Measurements from ENCODE around the gene KBTBD13. TPM values are rescaled to one million over a fixed set of nuclear protein-coding genes. Genes with fewer than 3 reads are reported as not detected.
"Not testable (repeated sequence)": the region's sequence is repeated elsewhere in the genome, so short reads cannot be mapped to it uniquely, and the experiment has no call there.

The KBTBD13 gene
- total RNA-seq, 4 donors from 2014 or later: 0.46 to 1.4 (median 1.1) TPM

- H3K4me1 ChIP-seq: peaks cover 44 to 52% of the 10 kb centered on the region in 2 donors
- in situ Hi-C loops (cut with MboI; ENCODE audit: low sequenced_read_pairs in 4 of 4): no loop called here
- H3K9me3 ChIP-seq: no peaks in the 10 kb centered on the region
These were observed 4.5 kb upstream of the KBTBD13 start for GRCh38 chr15:65072027-65072426.

DNA sequence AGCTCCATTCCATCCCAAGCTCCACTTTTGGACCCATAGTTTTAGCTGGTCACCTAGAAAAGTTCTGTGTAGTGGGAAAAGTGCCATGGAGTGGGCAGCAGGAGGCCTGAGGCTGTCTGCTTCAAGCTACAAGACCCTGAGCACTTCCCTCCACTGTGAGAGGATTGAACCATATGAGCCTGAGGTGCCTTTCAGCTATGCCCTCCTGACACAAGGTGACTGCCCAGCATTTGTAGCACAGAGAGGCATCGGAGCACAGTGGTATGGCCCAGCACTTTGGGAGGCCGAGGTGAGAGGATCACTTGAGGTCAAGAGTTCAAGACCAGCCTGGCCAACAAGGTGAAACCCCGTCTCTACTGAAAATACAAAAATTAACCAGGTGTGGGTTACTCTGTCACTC is 3.9 kb upstream of the KBTBD13 start:
- TF ChIP-seq, protein P1, sequence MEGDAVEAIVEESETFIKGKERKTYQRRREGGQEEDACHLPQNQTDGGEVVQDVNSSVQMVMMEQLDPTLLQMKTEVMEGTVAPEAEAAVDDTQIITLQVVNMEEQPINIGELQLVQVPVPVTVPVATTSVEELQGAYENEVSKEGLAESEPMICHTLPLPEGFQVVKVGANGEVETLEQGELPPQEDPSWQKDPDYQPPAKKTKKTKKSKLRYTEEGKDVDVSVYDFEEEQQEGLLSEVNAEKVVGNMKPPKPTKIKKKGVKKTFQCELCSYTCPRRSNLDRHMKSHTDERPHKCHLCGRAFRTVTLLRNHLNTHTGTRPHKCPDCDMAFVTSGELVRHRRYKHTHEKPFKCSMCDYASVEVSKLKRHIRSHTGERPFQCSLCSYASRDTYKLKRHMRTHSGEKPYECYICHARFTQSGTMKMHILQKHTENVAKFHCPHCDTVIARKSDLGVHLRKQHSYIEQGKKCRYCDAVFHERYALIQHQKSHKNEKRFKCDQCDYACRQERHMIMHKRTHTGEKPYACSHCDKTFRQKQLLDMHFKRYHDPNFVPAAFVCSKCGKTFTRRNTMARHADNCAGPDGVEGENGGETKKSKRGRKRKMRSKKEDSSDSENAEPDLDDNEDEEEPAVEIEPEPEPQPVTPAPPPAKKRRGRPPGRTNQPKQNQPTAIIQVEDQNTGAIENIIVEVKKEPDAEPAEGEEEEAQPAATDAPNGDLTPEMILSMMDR (IDR thresholded peaks at IDR 0.05 in 4 of 5, conservative IDR thresholded peaks at IDR 0.05 in 1 of 5): no peak
- no peak for TF ChIP-seq POLR2A (IDR thresholded peaks at IDR 0.05)
- intact Hi-C loops (cut with DNase I; ENCODE audit: low total_unique reads): no loop called here
- Histone ChIP-seq H3K27me3 (no peaks in the 10 kb centered on the region), H3K36me3 (no peaks in the 10 kb centered on the region), H3K27ac (peak overlapping the region; percentile 54 to 78 (median 70)), H3K4me3 (no peak overlapping the region), H3K4me1 (peaks cover 44 to 53% of the 10 kb centered on the region in 2 donors), H3K9me3 (no peaks in the 10 kb centered on the region)
- ATAC-seq: no peak
- in situ Hi-C loops (cut with MboI; ENCODE audit: low sequenced_read_pairs in 4 of 4): no loop called here
- DNase-seq: no peak

More at GRCh38 chr15:65072027-65072426, 4.5 kb upstream of the KBTBD13 start:
- H3K27me3 ChIP-seq: peaks cover 0 to 2% (median 0%) of the 10 kb centered on the region in 3 donors
- ATAC-seq (no peak), DNase-seq (no peak)
- no peaks in the 10 kb centered on the region for H3K36me3 ChIP-seq
- TF ChIP-seq, protein P1 (IDR thresholded peaks at IDR 0.05 in 4 of 5, conservative IDR thresholded peaks at IDR 0.05 in 1 of 5): no peak
- no peak overlapping the region for H3K4me3 ChIP-seq
- peak overlapping the region; percentile 54 to 78 (median 70) for H3K27ac ChIP-seq
- intact Hi-C loops (cut with DNase I; ENCODE audit: low total_unique reads): no loop called here

DNA sequence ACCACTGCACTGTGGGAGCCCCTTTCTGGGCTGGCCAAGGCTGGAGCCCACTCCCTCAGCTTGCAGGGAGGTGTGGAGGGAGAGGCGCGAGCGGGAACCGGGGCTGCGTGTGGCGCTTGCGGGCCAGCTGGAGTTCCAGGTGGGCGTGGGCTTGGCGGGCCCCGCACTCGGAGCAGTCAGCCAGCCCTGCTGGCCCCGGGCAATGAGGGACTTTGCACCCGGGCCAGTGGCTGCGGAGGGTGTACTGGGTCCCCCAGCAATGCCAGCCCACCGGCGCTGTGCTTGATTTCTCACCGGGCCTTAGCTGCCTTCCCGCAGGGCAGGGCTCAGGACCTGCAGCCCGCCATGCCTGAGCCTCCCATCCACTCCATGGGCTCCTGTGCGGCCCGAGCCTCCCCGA is 1.6 kb upstream of the KBTBD13 start:
- H3K9me3 ChIP-seq; H3K27me3 ChIP-seq; DNase-seq; in situ Hi-C loops (cut with MboI; ENCODE audit: low sequenced_read_pairs in 4 of 4); H3K36me3 ChIP-seq; intact Hi-C loops (cut with DNase I; ENCODE audit: low total_unique reads); ATAC-seq; H3K4me3 ChIP-seq: not testable (repeated sequence)
- H3K4me1 ChIP-seq: peaks cover 38 to 39% of the 10 kb centered on the region in 2 donors
- H3K27ac ChIP-seq: peak overlapping the region in 1 of 4 donors; percentile 22

DNA sequence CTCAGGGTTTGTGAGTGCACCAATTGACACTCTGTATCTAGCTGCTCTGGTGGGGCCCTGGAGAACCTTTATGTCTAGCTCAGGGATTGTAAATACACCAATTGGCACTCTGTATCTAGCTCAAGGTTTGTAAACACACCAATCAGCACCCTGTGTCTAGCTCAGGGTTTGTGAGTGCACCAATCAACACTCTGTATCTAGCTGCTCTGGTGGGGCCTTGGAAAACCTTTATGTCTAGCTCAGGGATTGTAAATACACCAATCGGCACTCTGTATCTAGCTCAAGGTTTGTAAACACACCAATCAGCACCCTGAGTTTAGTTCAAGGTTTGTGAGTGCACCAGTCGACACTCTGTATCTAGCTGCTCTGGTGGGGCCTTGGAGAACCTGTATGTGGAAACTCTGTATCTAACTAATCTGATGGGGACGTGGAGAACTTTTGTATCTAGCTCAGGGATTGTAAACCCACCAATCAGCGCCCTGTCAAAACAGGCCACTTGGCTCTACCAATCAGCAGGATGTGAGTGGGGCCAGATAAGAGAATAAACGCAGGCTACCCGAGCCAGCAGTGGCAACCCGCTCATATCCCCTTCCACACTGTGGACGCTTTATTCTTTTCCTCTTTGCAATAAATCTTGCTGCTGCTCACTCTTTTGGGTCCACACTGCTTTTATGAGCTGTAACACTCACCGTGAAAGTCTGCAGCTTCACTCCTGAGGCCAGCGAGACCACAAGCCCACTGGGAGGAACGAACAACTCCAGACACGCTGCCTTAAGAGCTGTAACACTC is 745 bp upstream of the KBTBD13 start:
- in situ Hi-C loops (cut with MboI; ENCODE audit: low sequenced_read_pairs in 4 of 4); H3K36me3 ChIP-seq; DNase-seq; intact Hi-C loops (cut with DNase I; ENCODE audit: low total_unique reads); H3K27me3 ChIP-seq; ATAC-seq; H3K9me3 ChIP-seq: not testable (repeated sequence)
- Histone ChIP-seq H3K4me1 (peaks cover 29 to 31% of the 10 kb centered on the region in 2 donors), H3K27ac (peak overlapping the region; percentile 54 to 93 (median 88)), H3K4me3 (peak overlapping the region in 2 of 4 donors; percentile 34 to 46)

DNA sequence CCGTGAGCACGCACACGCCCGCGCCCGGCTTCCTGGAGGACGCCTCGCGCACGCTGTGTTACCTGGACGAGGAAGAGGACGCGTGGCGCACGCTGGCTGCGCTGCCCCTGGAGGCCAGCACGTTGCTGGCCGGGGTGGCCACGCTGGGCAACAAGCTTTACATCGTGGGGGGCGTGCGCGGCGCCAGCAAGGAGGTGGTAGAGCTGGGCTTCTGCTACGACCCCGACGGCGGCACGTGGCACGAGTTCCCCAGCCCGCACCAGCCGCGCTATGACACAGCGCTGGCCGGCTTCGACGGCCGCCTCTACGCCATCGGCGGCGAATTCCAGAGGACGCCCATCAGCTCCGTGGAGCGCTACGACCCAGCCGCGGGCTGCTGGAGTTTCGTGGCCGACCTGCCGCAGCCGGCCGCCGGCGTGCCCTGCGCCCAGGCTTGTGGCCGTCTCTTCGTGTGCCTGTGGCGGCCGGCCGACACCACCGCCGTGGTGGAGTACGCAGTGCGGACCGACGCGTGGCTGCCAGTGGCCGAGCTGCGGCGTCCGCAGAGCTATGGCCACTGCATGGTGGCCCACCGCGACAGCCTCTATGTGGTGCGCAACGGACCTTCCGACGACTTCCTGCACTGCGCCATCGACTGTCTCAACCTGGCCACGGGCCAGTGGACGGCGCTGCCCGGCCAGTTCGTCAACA is 890 bp downstream of the KBTBD13 start:
- Histone ChIP-seq H3K36me3 (no peaks in the 10 kb centered on the region), H3K4me3 (peak overlapping the region; percentile 7 to 46 (median 26)), H3K4me1 (peaks cover 16 to 21% of the 10 kb centered on the region in 2 donors), H3K27me3 (no peaks in the 10 kb centered on the region), H3K27ac (peak overlapping the region; percentile 37 to 93 (median 88)), H3K9me3 (no peaks in the 10 kb centered on the region)
- intact Hi-C loops (cut with DNase I; ENCODE audit: low total_unique reads): no loop called here
- in situ Hi-C loops (cut with MboI; ENCODE audit: low sequenced_read_pairs in 4 of 4): no loop called here
- DNase-seq: no peak
- TF ChIP-seq, protein P1 (IDR thresholded peaks at IDR 0.05 in 4 of 5, conservative IDR thresholded peaks at IDR 0.05 in 1 of 5): no peak
- no peak for TF ChIP-seq POLR2A (IDR thresholded peaks at IDR 0.05)
- ATAC-seq: peak in 1 of 2 donors; percentile 3

Measured in gastrocnemius medialis (tissue), 4 donors.